VCaP (cell line): ENCODE measurements around the gene CLASP1.

ENCODE experiments used
- H3K27ac ChIP-seq: fragments of 450-650 bp; 2 replicates; pipeline ENCODE4 v1.5.1; 2017
- TF ChIP-seq, protein P1 (sequence below): fragments of 450-650 bp; conservative IDR thresholded peaks from 2 replicates; pipeline ENCODE4 v1.5.1; 2017; ENCODE audit warnings: mild to moderate bottlenecking, moderate library complexity

Gene CLASP1

DNA sequence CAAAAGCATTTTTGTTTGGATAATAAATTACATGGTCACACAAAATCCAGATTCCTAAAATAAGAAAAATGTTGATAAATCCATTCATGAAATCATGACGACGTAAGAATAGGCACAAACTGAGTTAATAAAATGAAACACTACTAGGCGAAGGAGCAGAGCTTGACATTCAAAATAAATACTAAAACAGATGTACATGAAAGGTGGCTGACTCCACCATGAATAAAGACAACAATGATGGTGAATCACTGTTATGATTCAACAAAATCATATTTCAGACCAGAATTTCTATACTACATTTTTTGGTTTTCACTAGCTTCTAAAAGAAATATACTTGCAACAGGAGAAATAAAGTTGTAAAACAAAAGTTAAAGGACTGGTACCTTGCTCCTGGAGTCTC is 240.6 kb downstream of the CLASP1 start:
- TF ChIP-seq, protein P1, sequence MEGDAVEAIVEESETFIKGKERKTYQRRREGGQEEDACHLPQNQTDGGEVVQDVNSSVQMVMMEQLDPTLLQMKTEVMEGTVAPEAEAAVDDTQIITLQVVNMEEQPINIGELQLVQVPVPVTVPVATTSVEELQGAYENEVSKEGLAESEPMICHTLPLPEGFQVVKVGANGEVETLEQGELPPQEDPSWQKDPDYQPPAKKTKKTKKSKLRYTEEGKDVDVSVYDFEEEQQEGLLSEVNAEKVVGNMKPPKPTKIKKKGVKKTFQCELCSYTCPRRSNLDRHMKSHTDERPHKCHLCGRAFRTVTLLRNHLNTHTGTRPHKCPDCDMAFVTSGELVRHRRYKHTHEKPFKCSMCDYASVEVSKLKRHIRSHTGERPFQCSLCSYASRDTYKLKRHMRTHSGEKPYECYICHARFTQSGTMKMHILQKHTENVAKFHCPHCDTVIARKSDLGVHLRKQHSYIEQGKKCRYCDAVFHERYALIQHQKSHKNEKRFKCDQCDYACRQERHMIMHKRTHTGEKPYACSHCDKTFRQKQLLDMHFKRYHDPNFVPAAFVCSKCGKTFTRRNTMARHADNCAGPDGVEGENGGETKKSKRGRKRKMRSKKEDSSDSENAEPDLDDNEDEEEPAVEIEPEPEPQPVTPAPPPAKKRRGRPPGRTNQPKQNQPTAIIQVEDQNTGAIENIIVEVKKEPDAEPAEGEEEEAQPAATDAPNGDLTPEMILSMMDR: no peak
- H3K27ac ChIP-seq: no peak overlapping the region

DNA sequence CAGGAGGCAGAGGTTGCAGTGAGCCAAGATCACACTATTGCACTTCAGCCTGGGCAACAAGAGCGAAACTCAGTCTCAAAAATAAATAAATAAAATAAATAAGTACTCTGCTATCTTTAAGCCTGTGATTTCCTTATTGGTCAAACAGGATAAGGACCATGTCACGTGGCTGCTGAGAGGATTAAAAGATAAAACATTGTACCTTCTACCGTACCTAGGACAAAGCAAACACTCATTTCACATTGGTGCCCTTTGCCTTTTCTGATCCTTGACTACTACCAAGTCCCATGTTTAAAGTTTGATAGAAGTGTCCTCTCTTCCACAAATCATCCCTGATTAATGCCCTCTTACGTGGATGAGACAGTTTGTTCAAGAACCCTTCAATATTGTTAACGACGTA is 244.0 kb downstream of the CLASP1 start:
- TF ChIP-seq, protein P1: no peak
- no peak overlapping the region for H3K27ac ChIP-seq

DNA sequence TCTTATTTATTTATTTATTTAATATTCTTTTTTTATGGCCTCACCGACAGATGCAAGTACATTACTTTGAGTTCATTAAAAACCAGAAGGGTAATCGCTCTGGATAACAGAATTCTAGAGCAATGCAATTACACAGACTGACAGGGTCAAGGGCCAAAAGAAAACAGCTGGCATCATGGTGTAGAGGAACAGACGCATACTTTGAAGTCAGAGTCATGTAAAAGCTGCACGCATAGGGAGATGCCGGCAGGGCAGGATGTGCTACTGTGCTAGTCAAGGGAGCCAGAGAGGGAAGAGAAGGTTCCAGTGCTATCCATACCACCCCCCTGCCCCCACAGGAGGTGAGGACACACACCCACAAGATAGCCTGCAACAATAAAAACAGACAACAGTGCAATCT is 249.1 kb downstream of the CLASP1 start:
- TF ChIP-seq, protein P1: no peak
- no peak overlapping the region for H3K27ac ChIP-seq

DNA sequence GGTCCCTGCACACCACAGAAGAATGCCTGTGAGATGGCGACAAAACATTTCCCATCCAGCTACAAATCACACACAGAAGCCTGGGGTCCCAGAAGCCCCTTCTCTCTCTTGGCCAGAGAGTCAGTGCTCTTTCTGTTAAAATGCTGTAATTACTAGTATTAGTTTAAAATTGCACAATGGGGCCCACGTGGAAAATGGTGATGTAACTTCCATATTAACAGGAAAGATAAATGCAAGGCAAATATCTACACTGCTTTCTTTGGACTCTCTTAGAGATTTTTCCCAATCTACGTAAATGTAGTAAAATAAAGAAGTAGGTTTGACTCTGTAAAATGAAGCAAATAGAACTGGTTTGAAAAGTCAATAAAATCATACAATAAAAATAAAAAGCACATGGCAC is 250.4 kb downstream of the CLASP1 start:
- peak overlapping the region; percentile 47 for H3K27ac ChIP-seq
- TF ChIP-seq, protein P1: no peak

DNA sequence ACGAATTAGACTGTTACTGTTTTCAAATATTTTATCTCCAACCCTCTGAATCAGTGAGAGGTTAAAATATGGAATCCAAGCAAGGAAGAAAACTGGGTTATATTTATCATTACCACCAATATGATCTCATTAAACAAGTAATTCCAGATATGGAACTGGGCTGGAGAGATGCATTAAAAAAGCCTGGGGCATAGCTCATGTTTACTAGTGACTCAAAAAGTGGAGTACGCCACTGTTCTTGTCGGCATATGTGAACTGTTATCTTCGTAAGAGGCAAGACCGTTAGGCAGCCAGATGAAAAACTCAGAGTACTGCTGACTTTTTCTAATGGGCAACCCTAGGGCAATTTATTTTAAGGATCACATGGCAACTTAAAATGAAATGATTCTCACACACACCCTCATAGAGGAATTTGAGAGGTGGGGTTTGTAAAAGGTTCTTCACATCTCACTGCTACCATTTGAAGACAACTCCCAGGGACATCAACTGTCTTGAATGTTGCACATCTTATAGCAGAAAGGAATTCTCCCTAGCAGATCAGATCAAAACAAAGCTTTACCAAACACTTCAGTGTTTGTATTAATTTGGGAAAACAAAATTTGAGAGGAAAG is 259.1 kb downstream of the CLASP1 start:
- TF ChIP-seq, protein P1: no peak
- H3K27ac ChIP-seq: no peak overlapping the region

GRCh38 chr2:121388371-121388770 is 260.9 kb downstream of the CLASP1 start:
- H3K27ac ChIP-seq: no peak overlapping the region
- TF ChIP-seq, protein P1: no peak

DNA sequence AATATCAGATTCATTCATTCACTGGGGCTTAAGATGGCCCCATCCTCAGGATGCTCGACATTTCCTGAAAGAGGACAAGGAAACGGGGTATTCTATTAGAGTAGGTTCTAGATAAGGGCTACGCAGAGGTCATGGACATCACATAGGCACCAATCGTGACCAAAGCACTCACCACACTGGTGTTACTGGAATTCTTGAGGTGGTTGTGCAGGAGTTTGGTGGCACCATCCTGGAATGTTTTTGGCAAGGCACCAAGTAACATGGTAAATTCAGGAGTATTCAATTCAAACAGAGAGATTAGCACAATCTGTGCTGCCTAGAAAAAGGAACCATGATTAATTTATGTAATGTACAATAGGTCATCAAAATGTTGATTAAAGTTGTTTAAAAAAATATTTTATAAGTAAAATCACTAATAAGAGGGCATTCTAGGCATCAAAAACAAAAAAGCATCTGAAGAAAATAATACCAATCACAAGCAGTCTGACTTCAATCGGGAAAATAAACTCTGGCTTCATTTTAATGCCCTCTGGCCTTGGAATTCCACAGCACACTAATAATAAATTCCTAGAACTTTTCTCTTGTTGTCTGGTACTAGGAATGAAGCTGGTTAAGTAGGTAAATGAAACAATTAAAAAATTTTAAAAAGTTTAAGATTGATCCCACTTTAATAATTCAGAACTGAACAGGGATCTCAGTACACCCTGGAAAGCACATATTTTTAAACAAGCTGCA is 261.5 kb downstream of the CLASP1 start:
- no peak overlapping the region for H3K27ac ChIP-seq
- TF ChIP-seq, protein P1: no peak
